OCI-LY1 (cell line): Measurements from ENCODE around the gene PROSER2.

Experiments
- H2AFZ ChIP-seq: fragments of 200-600 bp; sonication (generic), shearing (Covaris generic); 2 replicates; pipeline ENCODE4 v1.6.0; 2014; ENCODE audit warnings: antibody characterized with exemption, mild to moderate bottlenecking, low read length
- H3F3A ChIP-seq: fragments of 200-600 bp; sonication (generic), shearing (Covaris generic); 2 replicates; pipeline ENCODE4 v1.6.0; 2014; ENCODE audit warnings: mild to moderate bottlenecking, antibody characterized with exemption, low read length, moderate library complexity; ENCODE audit not compliant: insufficient read depth
- H3K27ac ChIP-seq: fragments of 200-600 bp; sonication (generic); 2 replicates; pipeline ENCODE4 v1.5.1; 2014; ENCODE audit warnings: low read length, mixed run types, mild to moderate bottlenecking, low read depth; ENCODE audit not compliant: poor library complexity, severe bottlenecking
- H3K27me3 ChIP-seq: fragments of 200-600 bp; sonication (generic); 2 replicates; pipeline ENCODE4 v1.6.0; 2014; ENCODE audit warnings: antibody characterized with exemption, mild to moderate bottlenecking, low read length, moderate library complexity; ENCODE audit not compliant: insufficient read depth
- H3K36me3 ChIP-seq: fragments of 200-600 bp; sonication (generic); 2 replicates; pipeline ENCODE4 v1.6.1; 2014; ENCODE audit warnings: mild to moderate bottlenecking, antibody characterized with exemption, low read length, moderate library complexity, mixed read lengths; ENCODE audit not compliant: insufficient read depth
- H3K4me1 ChIP-seq: fragments of 200-600 bp; sonication (generic); 2 replicates; pipeline ENCODE4 v1.5.1; 2014; ENCODE audit warnings: mild to moderate bottlenecking, low read length, moderate library complexity; ENCODE audit not compliant: insufficient read depth, severe bottlenecking
- H3K4me2 ChIP-seq: fragments of 200-600 bp; sonication (generic), shearing (Covaris generic); 2 replicates; pipeline ENCODE4 v1.6.1; 2014; ENCODE audit warnings: low read length
- H3K4me3 ChIP-seq: fragments of 200-600 bp; sonication (generic); 2 replicates; pipeline ENCODE4 v1.5.1; 2014; ENCODE audit warnings: low read length, low read depth, mild to moderate bottlenecking, mixed read lengths; ENCODE audit not compliant: poor library complexity, severe bottlenecking
- H3K79me2 ChIP-seq: fragments of 200-600 bp; shearing (Covaris generic); 2 replicates; pipeline ENCODE4 v1.6.1; 2016; ENCODE audit warnings: mixed run types, low read length, mixed read lengths; ENCODE audit not compliant: insufficient read depth
- H3K9ac ChIP-seq: fragments of 200-600 bp; sonication (generic), shearing (Covaris generic); 2 replicates; pipeline ENCODE4 v1.6.1; 2014; ENCODE audit warnings: mild to moderate bottlenecking, low read length, mixed read lengths
- H3K9me2 ChIP-seq: fragments of 200-600 bp; sonication (generic), shearing (Covaris generic); 2 replicates; pipeline ENCODE4 v1.6.1; 2014; ENCODE audit warnings: low read depth, mild to moderate bottlenecking, low read length, mixed read lengths
- H3K9me3 ChIP-seq: fragments of 200-600 bp; shearing (Covaris generic); 2 replicates; pipeline ENCODE4 v1.6.1; 2014; ENCODE audit warnings: low read length, mixed read lengths
- H4K20me1 ChIP-seq: fragments of 200-600 bp; sonication (generic), shearing (Covaris generic); 2 replicates; pipeline ENCODE4 v1.6.0; 2016; ENCODE audit warnings: mild to moderate bottlenecking, low read length; ENCODE audit not compliant: insufficient read depth
- CTCF ChIP-seq: fragments of 200-600 bp; sonication (generic), shearing (Covaris generic); IDR thresholded peaks from 2 replicates; pipeline ENCODE4 v1.5.1; 2017; ENCODE audit warnings: mild to moderate bottlenecking, antibody characterized with exemption, low read length, moderate library complexity, mixed read lengths
- EZH2 ChIP-seq: fragments of 200-600 bp; sonication (generic), shearing (Covaris generic); IDR thresholded peaks from 2 replicates; pipeline ENCODE4 v1.8.0; 2017; ENCODE audit warnings: borderline replicate concordance, mixed run types, mild to moderate bottlenecking, antibody characterized with exemption, low read length, moderate library complexity, mixed read lengths

Gene PROSER2

DNA sequence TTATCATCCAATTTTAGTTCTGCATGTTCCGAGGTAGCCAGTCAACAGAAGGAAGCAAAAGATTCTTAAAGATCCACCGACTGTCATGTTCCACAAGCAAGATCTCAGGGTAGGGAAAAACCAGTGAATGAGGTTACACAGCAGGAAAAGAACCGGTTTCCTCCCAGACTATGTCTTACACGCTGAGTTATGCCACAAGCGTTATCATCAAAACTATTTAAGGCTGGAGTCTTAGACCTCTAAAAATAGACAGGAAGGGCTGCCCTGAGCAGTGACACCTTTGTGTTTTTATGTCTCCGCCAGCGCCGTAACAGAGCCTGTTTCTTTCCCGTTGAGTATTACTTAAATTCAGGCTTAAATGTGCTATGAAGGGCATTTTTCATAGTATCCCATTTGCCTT, 48.3 kb downstream of the PROSER2 start:
- H3K27me3 ChIP-seq: no peaks in the 10 kb centered on the region; the same call in 1 of the 2 replicates
- H3K4me2 ChIP-seq: no peak overlapping the region
- no peak overlapping the region for H3K9ac ChIP-seq
- TF ChIP-seq CTCF: no peak
- no peak for TF ChIP-seq EZH2
- H3K4me1 ChIP-seq: no peaks in the 10 kb centered on the region
- no peak overlapping the region for H3K27ac ChIP-seq
- no peaks in the 10 kb centered on the region for H3K36me3 ChIP-seq
- no peaks in the 10 kb centered on the region for H4K20me1 ChIP-seq
- H3F3A ChIP-seq: no peaks in the 10 kb centered on the region
- H3K79me2 ChIP-seq: no peaks in the 10 kb centered on the region
- no peak overlapping the region for H2AFZ ChIP-seq
- no peaks in the 10 kb centered on the region for H3K9me3 ChIP-seq
- no peak overlapping the region for H3K4me3 ChIP-seq
- no peaks in the 10 kb centered on the region for H3K9me2 ChIP-seq

DNA sequence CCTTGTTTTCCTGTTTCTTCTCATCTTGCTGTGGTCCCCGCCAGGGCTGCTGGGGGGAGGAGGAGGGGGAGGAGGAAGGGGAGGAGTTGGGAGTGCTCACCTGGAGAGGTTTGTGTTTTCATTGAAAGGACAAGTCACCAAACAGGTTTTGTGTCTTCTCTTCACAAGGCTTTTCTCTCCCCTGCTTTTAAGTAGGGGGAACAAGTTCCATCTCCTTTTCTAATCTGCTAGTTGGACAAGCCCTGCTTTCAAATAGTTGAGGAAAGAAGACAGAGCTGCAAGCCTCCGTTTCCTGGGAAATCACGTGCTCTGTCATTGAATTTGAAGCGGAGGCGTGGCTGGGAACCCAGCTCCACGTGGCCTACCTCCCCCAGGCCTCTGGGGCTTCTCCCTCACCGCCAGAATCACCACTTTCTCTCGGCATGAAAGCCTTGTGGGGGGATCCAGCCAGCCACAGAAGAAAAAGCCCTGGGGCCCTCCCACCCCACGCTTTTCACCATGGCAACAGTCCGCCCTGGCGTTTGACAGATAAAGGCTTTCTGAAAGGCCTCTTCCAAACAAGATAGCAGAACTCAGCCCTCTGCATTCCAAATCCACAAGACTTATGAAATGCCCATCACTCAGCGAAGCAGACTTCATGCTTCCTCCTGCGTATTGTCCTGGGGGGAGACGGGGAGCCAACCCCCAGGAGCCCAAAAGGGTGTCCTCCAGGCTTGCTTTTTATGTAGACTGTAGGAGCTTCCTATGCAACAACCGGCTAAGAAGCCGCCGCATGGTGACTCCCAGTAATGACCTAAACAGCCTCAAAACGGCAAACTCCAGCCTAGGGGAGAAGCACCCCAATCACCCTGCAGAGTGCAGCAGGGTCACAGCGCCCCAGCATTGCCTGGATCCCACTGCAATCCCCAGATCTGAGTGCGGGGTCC, 51.7 kb downstream of the PROSER2 start:
- Histone ChIP-seq H3K9me3 (no peaks in the 10 kb centered on the region), H3K79me2 (no peaks in the 10 kb centered on the region), H3K27ac (no peak overlapping the region), H3F3A (no peaks in the 10 kb centered on the region), H3K4me3 (no peak overlapping the region), H2AFZ (no peak overlapping the region), H3K9ac (no peak overlapping the region), H3K4me1 (no peaks in the 10 kb centered on the region), H3K36me3 (no peaks in the 10 kb centered on the region), H3K27me3 (peaks cover 3% of the 10 kb centered on the region; the same call in 1 of the 2 replicates), H3K4me2 (no peak overlapping the region), H4K20me1 (no peaks in the 10 kb centered on the region), H3K9me2 (no peaks in the 10 kb centered on the region)
- TF ChIP-seq CTCF (no peak), EZH2 (no peak)

DNA sequence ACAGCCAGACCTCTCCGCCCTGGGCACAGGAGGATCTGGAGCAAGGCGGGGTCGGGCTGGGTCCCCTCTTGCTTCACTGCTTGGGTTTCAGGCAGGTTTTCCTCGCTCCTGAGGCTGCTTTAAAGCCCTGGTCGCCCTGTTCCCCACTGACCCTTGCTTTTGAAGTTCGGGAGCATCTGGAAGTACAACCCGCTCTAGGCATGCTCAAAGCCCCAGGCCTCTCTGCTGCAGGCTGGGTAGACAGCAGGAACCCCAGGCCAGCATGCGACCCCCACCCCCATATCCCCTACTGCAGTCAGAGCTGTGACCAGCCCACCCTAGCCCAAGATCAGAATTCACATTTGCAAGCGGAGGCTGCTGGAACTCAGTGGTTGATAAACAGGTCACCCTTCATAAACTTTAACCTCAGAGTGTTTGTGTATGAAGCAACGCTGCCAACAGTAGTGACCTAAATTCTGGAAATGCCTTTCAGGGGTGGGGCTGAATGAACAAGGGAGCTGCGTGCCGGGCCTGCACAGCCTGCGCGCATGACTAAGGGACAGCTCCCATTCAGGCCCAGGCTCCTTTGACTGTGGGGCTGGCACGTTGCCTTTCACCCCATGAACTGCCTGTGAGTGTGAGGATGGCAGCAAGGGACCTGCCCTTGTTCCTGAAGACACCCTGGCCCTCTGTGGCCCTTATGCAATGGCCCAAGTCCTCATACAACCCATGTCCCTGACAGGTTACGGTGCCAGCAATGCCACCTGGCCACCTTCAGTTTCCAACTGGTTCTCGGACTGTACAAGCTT, 52.5 kb downstream of the PROSER2 start:
- TF ChIP-seq CTCF (no peak), EZH2 (no peak)
- Histone ChIP-seq H3K36me3 (no peaks in the 10 kb centered on the region), H3K4me3 (no peak overlapping the region), H3F3A (no peaks in the 10 kb centered on the region), H3K9me2 (no peaks in the 10 kb centered on the region), H3K9me3 (no peaks in the 10 kb centered on the region), H3K4me1 (no peaks in the 10 kb centered on the region), H4K20me1 (no peaks in the 10 kb centered on the region), H3K4me2 (no peak overlapping the region), H3K27me3 (peaks cover 3% of the 10 kb centered on the region; the same call in 1 of the 2 replicates), H2AFZ (no peak overlapping the region), H3K9ac (no peak overlapping the region), H3K27ac (no peak overlapping the region), H3K79me2 (no peaks in the 10 kb centered on the region)
